ENCODE measurements around the gene SLC39A1. TPM values are rescaled to one million over a fixed set of nuclear protein-coding genes. Genes with fewer than 3 reads are reported as not detected.

Gene SLC39A1
- total RNA-seq, 1 experiment from 2014 or later, result 152 TPM

DNA sequence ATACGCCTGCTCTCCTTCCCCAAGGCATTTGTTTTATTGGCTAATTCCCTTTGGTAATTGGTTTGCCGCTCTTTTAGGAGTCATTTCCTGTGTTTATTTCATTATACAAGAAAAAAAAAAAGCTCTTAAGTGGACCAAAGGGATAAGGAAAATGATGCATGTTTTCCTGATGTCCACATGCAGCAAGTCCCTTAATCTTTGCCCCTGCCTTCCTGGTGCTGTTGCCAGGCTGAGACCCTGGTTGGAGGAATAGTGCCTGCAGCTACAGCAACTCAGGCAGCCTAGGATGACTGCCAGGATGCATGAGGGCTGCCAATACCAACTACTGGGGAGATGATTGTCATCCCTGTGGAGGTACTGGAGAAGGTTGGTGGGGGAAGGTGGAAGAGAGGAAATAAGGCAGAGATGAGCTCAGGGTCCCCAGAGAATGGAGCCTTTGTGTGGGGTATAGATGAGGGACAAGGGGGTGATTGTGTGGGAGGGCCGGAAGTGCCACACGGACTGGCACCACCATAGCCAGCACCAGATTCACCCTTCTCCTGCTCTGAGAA lies 34.5 kb downstream of the SLC39A1 start:
- intact Hi-C loops (cut with micrococcal nuclease; ENCODE audit: unreplicated experiment), result no loop called here
- Mint-ChIP-seq H3K27me3 (ENCODE audit: unreplicated experiment) (no peaks in the 10 kb centered on the region), H3K9me3 (ENCODE audit: low read depth, unreplicated experiment) (no peaks in the 10 kb centered on the region), H3K36me3 (ENCODE audit: insufficient read depth, unreplicated experiment) (peaks cover 33% of the 10 kb centered on the region), H3K4me3 (ENCODE audit: low read depth, unreplicated experiment) (no peak overlapping the region), H3K27ac (ENCODE audit: unreplicated experiment) (no peak overlapping the region), H3K4me1 (ENCODE audit: low read depth, unreplicated experiment) (no peaks in the 10 kb centered on the region)
- no TSS peak for BruUV-seq (replicated peaks)
- CTCF ChIA-PET, result no interaction called here
- no peak for DNase-seq
- TF ChIP-seq, protein P1, sequence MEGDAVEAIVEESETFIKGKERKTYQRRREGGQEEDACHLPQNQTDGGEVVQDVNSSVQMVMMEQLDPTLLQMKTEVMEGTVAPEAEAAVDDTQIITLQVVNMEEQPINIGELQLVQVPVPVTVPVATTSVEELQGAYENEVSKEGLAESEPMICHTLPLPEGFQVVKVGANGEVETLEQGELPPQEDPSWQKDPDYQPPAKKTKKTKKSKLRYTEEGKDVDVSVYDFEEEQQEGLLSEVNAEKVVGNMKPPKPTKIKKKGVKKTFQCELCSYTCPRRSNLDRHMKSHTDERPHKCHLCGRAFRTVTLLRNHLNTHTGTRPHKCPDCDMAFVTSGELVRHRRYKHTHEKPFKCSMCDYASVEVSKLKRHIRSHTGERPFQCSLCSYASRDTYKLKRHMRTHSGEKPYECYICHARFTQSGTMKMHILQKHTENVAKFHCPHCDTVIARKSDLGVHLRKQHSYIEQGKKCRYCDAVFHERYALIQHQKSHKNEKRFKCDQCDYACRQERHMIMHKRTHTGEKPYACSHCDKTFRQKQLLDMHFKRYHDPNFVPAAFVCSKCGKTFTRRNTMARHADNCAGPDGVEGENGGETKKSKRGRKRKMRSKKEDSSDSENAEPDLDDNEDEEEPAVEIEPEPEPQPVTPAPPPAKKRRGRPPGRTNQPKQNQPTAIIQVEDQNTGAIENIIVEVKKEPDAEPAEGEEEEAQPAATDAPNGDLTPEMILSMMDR (IDR thresholded peaks at IDR 0.05; ENCODE audit: unreplicated experiment), result no peak

DNA sequence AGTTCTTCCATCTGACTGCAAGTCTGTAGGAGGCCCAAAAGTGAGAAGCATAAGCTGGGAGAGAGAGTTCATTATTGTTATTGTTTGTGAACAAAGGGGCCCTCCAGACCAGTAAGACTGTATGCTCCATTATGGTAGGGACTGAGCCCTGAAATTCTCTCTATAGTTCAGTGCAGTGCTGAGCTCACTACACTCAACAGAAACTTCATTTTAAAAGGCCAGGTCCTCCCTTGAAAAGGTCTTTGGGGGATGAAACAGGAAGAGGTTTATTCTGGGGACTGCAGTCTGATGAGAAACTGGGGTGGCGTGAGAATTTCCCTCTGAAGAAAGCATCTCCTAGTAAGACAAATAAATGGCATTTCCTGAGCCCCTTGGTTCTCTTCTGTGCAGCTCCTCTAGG lies 35.1 kb downstream of the SLC39A1 start:
- TF ChIP-seq, protein P1 (IDR thresholded peaks at IDR 0.05; ENCODE audit: unreplicated experiment), result no peak
- Mint-ChIP-seq H3K27ac (ENCODE audit: unreplicated experiment) (no peak overlapping the region), H3K27me3 (ENCODE audit: unreplicated experiment) (no peaks in the 10 kb centered on the region), H3K4me1 (ENCODE audit: low read depth, unreplicated experiment) (no peaks in the 10 kb centered on the region), H3K36me3 (ENCODE audit: insufficient read depth, unreplicated experiment) (peaks cover 38% of the 10 kb centered on the region), H3K9me3 (ENCODE audit: low read depth, unreplicated experiment) (no peaks in the 10 kb centered on the region), H3K4me3 (ENCODE audit: low read depth, unreplicated experiment) (no peak overlapping the region)
- DNase-seq, result no peak
- CTCF ChIA-PET, result no interaction called here
- intact Hi-C loops (cut with micrococcal nuclease; ENCODE audit: unreplicated experiment), result no loop called here
- no TSS peak for BruUV-seq (replicated peaks)

- DNase-seq, result no peak
- Mint-ChIP-seq H3K27me3 (ENCODE audit: unreplicated experiment) (no peaks in the 10 kb centered on the region), H3K4me3 (ENCODE audit: low read depth, unreplicated experiment) (no peak overlapping the region), H3K4me1 (ENCODE audit: low read depth, unreplicated experiment) (peaks cover 5% of the 10 kb centered on the region), H3K27ac (ENCODE audit: unreplicated experiment) (no peak overlapping the region), H3K36me3 (ENCODE audit: insufficient read depth, unreplicated experiment) (peaks cover 38% of the 10 kb centered on the region), H3K9me3 (ENCODE audit: low read depth, unreplicated experiment) (no peaks in the 10 kb centered on the region)
- intact Hi-C loops (cut with micrococcal nuclease; ENCODE audit: unreplicated experiment), result no loop called here
- CTCF ChIA-PET, result interaction anchor here (0.7 kb wide), 1 partner anchor 92 kb away, joined by 6 read pairs; no protein-coding TSS in a partner anchor
- TF ChIP-seq, protein P1 (IDR thresholded peaks at IDR 0.05; ENCODE audit: unreplicated experiment), result no peak
- no TSS peak for BruUV-seq (replicated peaks)
Observed at GRCh38 chr1:153926405-153926804, 36.9 kb downstream of the SLC39A1 start.

GRCh38 chr1:153922972-153923925 lies 40.1 kb downstream of the SLC39A1 start, which contains the start of gene GATAD2B:
Gene GATAD2B (minus strand): TSS chr1:153922972. CDS start chr1:153828347, 94,625 bp downstream.
- TF ChIP-seq, protein P1 (IDR thresholded peaks at IDR 0.05; ENCODE audit: unreplicated experiment), result no peak
- Mint-ChIP-seq H3K36me3 (ENCODE audit: insufficient read depth, unreplicated experiment) (peaks cover 37% of the 10 kb centered on the region), H3K27ac (ENCODE audit: unreplicated experiment) (peak within 1 kb of the TSS; percentile 91), H3K4me1 (ENCODE audit: low read depth, unreplicated experiment) (peaks cover 25% of the 10 kb centered on the region), H3K9me3 (ENCODE audit: low read depth, unreplicated experiment) (no peaks in the 10 kb centered on the region), H3K4me3 (ENCODE audit: low read depth, unreplicated experiment) (peak within 1 kb of the TSS; percentile 74), H3K27me3 (ENCODE audit: unreplicated experiment) (no peaks in the 10 kb centered on the region)
- DNase-seq, result peak; percentile 100
- intact Hi-C loops (cut with micrococcal nuclease; ENCODE audit: unreplicated experiment), result loop anchor here (5.0 kb wide), 1 partner anchor 101 kb away; no protein-coding TSS in a partner anchor
- CTCF ChIA-PET, result interaction anchor here (0.5 to 2.3 kb wide), 9 partner anchors 22 to 288 kb away, joined by 3 to 11 read pairs (median 4); partner anchors contain the start of genes DENND4B, RAB13, RPS27 and SLC39A1
- BruUV-seq (replicated peaks), result TSS peak; percentile 93

All from Calu3 (cell line).